Adrenal gland (tissue), 12 donors: ENCODE results near the gene RELL2. TPM values are rescaled to one million over a fixed set of nuclear protein-coding genes. Genes with fewer than 3 reads are reported as not detected.

Experiments
- DNase-seq, 7 donors: peaks; one replicate each; pipeline ENCODE4 v3.0.0-alpha.2; 2019 to 2020
- H3K27ac ChIP-seq, 5 donors: fragments of 200-600 bp; sonication (generic) in 4 of 5; 1 replicate in 3 of 5; 2 replicates in 2 of 5; pipeline versions ENCODE4 v1.5.1 to v1.8.0; 2016 to 2020; ENCODE audit warnings: mild to moderate bottlenecking in 1 of 5
- H3K27me3 ChIP-seq: fragments of 200-600 bp; 2 replicates; pipeline ENCODE4 v1.8.0; 2021
- H3K36me3 ChIP-seq, 2 donors: fragments of 200-600 bp; replicated peaks in 1 of 2; 1 replicate in 1 of 2; 2 replicates in 1 of 2; pipeline versions ENCODE4 v1.5.1 to v1.8.0; 2018 to 2022
- H3K4me1 ChIP-seq, 2 donors: fragments of 200-600 bp; replicated peaks in 1 of 2; 1 replicate in 1 of 2; 2 replicates in 1 of 2; pipeline versions ENCODE4 v1.5.1 to v1.8.0; 2018 to 2021
- H3K4me3 ChIP-seq, 4 donors: fragments of 200-600 bp; sonication (generic) in 3 of 4; one replicate each; pipeline ENCODE4 v1.5.1; 2016 to 2018
- H3K9me3 ChIP-seq, 3 donors: fragments of 200-600 bp; sonication (generic) in 1 of 3; replicated peaks in 1 of 3; 1 replicate in 2 of 3; 2 replicates in 1 of 3; pipeline versions ENCODE4 v1.5.1 to v1.8.0; 2016 to 2021
- POLR2A ChIP-seq, 2 donors: fragments of 450-650 bp; IDR thresholded peaks; one replicate each; pipeline ENCODE4 v1.6.1; 2017; ENCODE audit warnings: antibody characterized with exemption in 2 of 2, mild to moderate bottlenecking in 2 of 2, moderate library complexity in 1 of 2
- WGBS, 4 donors: extraction: QIAGEN DNeasy Blood & Tissue Kit in 2 of 4; methylation state at CpG; one replicate each; pipeline versions ENCODE4 v1.1.5 to v1.1.7; 2013 to 2017; 5-methylcytosine and 5-hydroxymethylcytosine counted together
- intact Hi-C, 2 donors: fragments of 100-400 bp; cut with DNase I; formaldehyde crosslinking; loops; one replicate each; pipeline versions ENCODE4 v1.14.1 to v1.15.0; 2022 to 2023
- polyA plus RNA-seq, 3 donors: library from polyadenylated mRNA; stranded (reverse); fragments of 200-250 nt in 2 of 3; fragments of 350-450 nt in 1 of 3; fragmentation: Illumina TruSeq in 1 of 3; extraction: RNeasy Lipid Tissue Mini Kit (QIAGEN cat#74804) in 1 of 3; gene quantifications; one replicate each; pipeline ENCODE4 v1.2.3, GENCODE V29; 2013 to 2014
- total RNA-seq, 9 donors: library from RNA; depleted of rRNA in 4 of 9; stranded (reverse); fragments of >200 nt in 4 of 9; fragments of 120-200 nt in 1 of 9; fragmentation: NEBNext Ultra II Directional in 1 of 9; extraction: Animal tissue kit (Norgen Biotek cat#: 25700) in 1 of 9; gene quantifications; one replicate each; pipeline versions ENCODE4 v1.1.0 to v1.2.4, GENCODE V29; 2013 to 2023
- TF ChIP-seq, protein P1 (sequence below), 6 experiments: fragments of 450-650 bp in 4 of 6; fragments of 200-600 bp in 2 of 6; sonication (generic) in 1 of 6; IDR thresholded peaks; 1 replicate in 5 of 6; 2 replicates in 1 of 6; pipeline versions ENCODE4 v1.5.1 to v1.8.0; 2016 to 2021; ENCODE audit warnings: antibody characterized with exemption in 6 of 6, mild to moderate bottlenecking in 2 of 6, moderate library complexity in 1 of 6
- donor health status: healthy with polysubstance abuse.
- donor health status: Bipolar disorder and iron deficiency.
- donor health status: DM: yes; HTN: yes; CAD: no.
- donor health status: DM: no; HTN: no; CAD: no.
- donor health status: DM: no; HTN: no; CAD: no.
- donor health status: DM: yes; HTN: yes; CAD: no.

RELL2 gene
- total and polyA plus RNA-seq, 12 donors, result 2.3 to 37.6 (median 7.7) TPM

DNA sequence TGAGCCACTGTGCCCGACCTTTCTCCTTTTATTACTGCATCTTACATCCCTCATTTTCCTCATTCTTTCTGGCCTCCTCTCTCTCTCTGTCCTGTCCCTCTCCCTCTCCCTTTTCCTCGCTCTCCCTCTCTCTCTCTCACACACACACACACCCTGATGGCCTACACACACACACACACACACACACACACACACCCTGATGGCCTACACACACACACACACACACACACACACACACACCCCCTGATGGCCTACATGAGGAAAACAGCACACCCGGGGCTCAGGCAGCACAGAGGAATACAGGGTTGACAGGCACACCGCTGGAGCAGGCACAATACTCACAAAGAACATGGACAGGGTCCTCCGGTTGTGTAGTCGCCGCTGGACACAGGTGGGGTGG is 18.2 kb downstream of the RELL2 start:
- no peak overlapping the region for H3K4me3 ChIP-seq
- peaks cover 0 to 4% of the 10 kb centered on the region in 2 donors for H3K4me1 ChIP-seq
- TF ChIP-seq, protein P1, sequence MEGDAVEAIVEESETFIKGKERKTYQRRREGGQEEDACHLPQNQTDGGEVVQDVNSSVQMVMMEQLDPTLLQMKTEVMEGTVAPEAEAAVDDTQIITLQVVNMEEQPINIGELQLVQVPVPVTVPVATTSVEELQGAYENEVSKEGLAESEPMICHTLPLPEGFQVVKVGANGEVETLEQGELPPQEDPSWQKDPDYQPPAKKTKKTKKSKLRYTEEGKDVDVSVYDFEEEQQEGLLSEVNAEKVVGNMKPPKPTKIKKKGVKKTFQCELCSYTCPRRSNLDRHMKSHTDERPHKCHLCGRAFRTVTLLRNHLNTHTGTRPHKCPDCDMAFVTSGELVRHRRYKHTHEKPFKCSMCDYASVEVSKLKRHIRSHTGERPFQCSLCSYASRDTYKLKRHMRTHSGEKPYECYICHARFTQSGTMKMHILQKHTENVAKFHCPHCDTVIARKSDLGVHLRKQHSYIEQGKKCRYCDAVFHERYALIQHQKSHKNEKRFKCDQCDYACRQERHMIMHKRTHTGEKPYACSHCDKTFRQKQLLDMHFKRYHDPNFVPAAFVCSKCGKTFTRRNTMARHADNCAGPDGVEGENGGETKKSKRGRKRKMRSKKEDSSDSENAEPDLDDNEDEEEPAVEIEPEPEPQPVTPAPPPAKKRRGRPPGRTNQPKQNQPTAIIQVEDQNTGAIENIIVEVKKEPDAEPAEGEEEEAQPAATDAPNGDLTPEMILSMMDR (IDR thresholded peaks at IDR 0.05), result no peak
- TF ChIP-seq POLR2A (IDR thresholded peaks at IDR 0.05), result no peak
- H3K27me3 ChIP-seq, result no peaks in the 10 kb centered on the region
- intact Hi-C loops, result no loop called here
- no peaks in the 10 kb centered on the region for H3K9me3 ChIP-seq
- DNase-seq, result no peak
- peaks cover 0 to 7% of the 10 kb centered on the region in 2 donors for H3K36me3 ChIP-seq
- WGBS, 4 donors, result 82 to 91% (median 86%) methylated on average over 7 of the region's 7 CpGs
- no peak overlapping the region for H3K27ac ChIP-seq

DNA sequence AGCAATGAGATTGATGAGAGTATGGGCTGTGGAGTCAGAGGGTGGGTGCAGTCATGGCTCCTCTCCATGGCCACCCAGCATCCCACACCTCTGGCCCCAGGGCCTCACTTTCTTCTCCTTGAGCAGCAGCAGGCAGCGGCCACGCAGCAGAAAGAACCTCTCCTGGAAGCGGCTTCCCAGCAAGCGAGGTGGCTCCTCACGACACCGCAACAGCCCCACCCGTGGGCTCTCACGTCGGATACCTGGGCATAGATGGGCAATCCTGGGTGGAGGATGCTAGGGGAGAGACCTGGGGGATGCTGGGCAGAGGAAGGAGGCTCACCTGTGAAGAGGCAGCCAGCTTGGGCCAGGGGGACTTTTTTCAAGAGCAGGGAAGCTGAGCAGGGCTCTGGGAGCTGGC is 19.6 kb downstream of the RELL2 start:
- H3K27ac ChIP-seq, result no peak overlapping the region
- no peak for DNase-seq
- no peaks in the 10 kb centered on the region for H3K27me3 ChIP-seq
- peaks cover 0 to 7% of the 10 kb centered on the region in 2 donors for H3K36me3 ChIP-seq
- TF ChIP-seq, protein P1 (IDR thresholded peaks at IDR 0.05), result no peak
- TF ChIP-seq POLR2A (IDR thresholded peaks at IDR 0.05), result no peak
- intact Hi-C loops, result no loop called here
- WGBS, 4 donors, result 89 to 96% (median 94%) methylated on average over 4 to 9 of the region's 9 CpGs
- H3K9me3 ChIP-seq, result no peaks in the 10 kb centered on the region
- no peak overlapping the region for H3K4me3 ChIP-seq
- H3K4me1 ChIP-seq, result peaks cover 0 to 3% of the 10 kb centered on the region in 2 donors

DNA sequence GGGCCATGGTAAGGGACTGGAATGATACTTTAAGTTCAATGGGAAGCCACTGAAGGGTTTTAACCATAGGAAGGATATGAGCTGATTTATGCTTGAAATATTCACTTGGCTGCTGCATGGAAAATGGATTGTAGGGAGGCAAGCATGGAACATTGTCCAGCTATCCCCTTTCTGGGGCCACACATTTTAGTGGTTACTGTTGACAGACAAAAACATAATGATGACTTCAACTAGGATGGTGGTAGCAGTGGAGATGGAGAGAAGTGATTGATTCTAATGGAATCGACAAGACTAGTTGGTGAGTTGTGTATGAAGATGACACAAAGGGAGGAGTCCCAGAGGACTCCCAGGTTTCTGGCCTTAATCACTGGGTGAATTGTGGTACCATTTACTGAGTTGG is 20.6 kb downstream of the RELL2 start:
- Histone ChIP-seq H3K9me3 (no peaks in the 10 kb centered on the region), H3K4me3 (no peak overlapping the region), H3K27ac (no peak overlapping the region), H3K4me1 (no peaks in the 10 kb centered on the region), H3K36me3 (peaks cover 0 to 7% of the 10 kb centered on the region in 2 donors), H3K27me3 (no peaks in the 10 kb centered on the region)
- intact Hi-C loops, result no loop called here
- 96 to 100% (median 100%) methylated on average over 1 of the region's 1 CpG for WGBS, 4 donors
- TF ChIP-seq POLR2A (IDR thresholded peaks at IDR 0.05), result no peak
- TF ChIP-seq, protein P1 (IDR thresholded peaks at IDR 0.05), result no peak
- DNase-seq, result no peak

DNA sequence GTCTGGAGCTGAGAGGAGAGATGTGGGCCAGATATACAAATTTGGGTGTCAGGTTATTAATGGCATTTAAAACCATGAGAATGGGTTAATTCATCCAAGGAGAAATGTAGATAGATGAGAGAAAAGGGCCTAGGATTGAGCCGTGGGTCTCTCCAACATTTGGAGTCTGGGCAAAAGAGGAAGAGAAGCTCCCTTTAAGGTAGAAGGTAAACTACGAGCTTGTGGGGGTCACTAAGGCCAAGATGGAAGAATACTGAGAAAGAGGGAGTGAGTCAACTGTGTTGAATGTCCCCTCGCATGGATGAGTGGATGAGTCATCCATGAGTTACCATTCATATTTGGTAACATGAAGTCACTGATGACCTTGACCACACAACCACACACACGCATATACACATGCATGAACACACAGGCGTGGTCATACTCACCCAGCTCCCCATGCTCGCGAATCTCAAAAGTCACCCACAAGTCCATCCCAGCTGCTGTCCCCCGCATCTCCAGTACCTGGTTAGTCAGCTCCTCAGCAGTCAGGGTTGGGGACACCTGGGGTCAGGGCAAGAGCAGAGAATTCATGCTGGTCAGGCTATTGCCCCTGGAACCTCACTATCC is 21.2 kb downstream of the RELL2 start:
- no peaks in the 10 kb centered on the region for H3K27me3 ChIP-seq
- H3K27ac ChIP-seq, result no peak overlapping the region
- no peak for TF ChIP-seq POLR2A (IDR thresholded peaks at IDR 0.05)
- TF ChIP-seq, protein P1 (IDR thresholded peaks at IDR 0.05), result no peak
- peak in 4 of 7 donors; percentile 50 to 64 (median 60) for DNase-seq
- intact Hi-C loops, result no loop called here
- H3K36me3 ChIP-seq, result peaks cover 0 to 7% of the 10 kb centered on the region in 2 donors
- WGBS, 4 donors, result 55 to 68% (median 60%) methylated on average over 6 to 8 of the region's 8 CpGs
- no peaks in the 10 kb centered on the region for H3K9me3 ChIP-seq
- no peak overlapping the region for H3K4me3 ChIP-seq
- H3K4me1 ChIP-seq, result no peaks in the 10 kb centered on the region
